ENCODE measurements around the gene PSMA3. TPM values are rescaled to one million over a fixed set of nuclear protein-coding genes. Genes with fewer than 3 reads are reported as not detected.
A peak's percentile ranks its signal among the peaks of the same experiment; 100 is the strongest.

PSMA3 gene
- total RNA-seq, 3 donors from 2014 or later (not counting 1 experiment from before 2014, with no cell fraction given), result 107 to 120 (median 115) TPM

DNA sequence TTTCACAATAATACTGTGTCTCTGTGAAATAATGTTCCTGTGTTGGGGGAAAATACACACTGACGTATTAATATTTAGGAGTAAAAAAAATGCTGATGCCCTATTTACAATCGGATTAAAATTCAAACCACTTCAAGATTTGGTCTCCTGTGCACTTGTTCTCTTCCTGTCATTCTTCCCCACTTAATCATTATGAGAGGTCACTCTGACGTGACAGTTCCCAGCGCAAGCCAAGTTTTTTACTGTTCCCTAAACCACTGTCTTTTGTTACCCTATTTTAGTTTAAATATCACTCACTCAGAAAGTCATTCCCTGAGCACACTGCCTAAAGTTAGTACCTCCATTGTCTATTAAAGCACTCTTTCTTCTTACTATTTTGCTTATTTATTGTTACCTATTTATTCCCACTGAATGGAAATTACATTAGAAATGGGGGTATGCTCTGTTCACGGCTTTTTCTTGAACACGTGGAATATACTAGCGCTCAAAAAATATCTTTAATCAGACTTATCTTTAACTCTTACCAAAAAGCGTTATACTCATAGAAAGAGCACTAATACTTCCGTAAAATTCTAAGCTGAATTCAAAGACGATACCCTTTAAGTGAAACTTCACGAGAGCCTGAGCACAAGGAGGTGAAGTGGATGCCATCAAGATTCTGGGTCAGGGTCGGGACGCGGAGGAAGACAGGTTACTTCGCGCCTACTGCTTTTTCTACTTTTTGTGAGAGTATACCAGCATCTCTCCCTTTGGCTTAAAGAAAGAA lies 670 bp upstream of the PSMA3 start:
- peak overlapping the region; percentile 88 for H3K4me3 ChIP-seq (ENCODE audit: low read length)
- H3K27me3 ChIP-seq (ENCODE audit: control insufficient read depth, insufficient read depth, low read length), result no peaks in the 10 kb centered on the region
- peaks cover 6% of the 10 kb centered on the region for H3K4me1 ChIP-seq (ENCODE audit: control insufficient read depth, insufficient read depth, low read length)
- H3K36me3 ChIP-seq (ENCODE audit: control insufficient read depth, insufficient read depth, low read length), result peaks cover 9% of the 10 kb centered on the region
- H3K4me1 Mint-ChIP-seq, result peaks cover 29 to 35% of the 10 kb centered on the region in 2 donors
- 1% methylated on average over 15 of the region's 16 CpGs for WGBS (ENCODE audit: insufficient coverage)
- H3K4me3 Mint-ChIP-seq, result peak overlapping the region; percentile 99
- ATAC-seq, result peak; percentile 22 to 28 (median 25)
- H3K9me3 Mint-ChIP-seq, result no peaks in the 10 kb centered on the region
- H3K36me3 Mint-ChIP-seq, result no peaks in the 10 kb centered on the region
- peak overlapping the region; percentile 95 to 99 for H3K27ac Mint-ChIP-seq
- no peaks in the 10 kb centered on the region for H3K27me3 Mint-ChIP-seq (ENCODE audit: low read depth in 2 of 2)
- TF ChIP-seq, protein P1, sequence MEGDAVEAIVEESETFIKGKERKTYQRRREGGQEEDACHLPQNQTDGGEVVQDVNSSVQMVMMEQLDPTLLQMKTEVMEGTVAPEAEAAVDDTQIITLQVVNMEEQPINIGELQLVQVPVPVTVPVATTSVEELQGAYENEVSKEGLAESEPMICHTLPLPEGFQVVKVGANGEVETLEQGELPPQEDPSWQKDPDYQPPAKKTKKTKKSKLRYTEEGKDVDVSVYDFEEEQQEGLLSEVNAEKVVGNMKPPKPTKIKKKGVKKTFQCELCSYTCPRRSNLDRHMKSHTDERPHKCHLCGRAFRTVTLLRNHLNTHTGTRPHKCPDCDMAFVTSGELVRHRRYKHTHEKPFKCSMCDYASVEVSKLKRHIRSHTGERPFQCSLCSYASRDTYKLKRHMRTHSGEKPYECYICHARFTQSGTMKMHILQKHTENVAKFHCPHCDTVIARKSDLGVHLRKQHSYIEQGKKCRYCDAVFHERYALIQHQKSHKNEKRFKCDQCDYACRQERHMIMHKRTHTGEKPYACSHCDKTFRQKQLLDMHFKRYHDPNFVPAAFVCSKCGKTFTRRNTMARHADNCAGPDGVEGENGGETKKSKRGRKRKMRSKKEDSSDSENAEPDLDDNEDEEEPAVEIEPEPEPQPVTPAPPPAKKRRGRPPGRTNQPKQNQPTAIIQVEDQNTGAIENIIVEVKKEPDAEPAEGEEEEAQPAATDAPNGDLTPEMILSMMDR (IDR thresholded peaks at IDR 0.05), result no peak
- H3K9me3 ChIP-seq (ENCODE audit: control insufficient read depth, insufficient read depth, low read length), result no peaks in the 10 kb centered on the region
- peak in 1 of 2 donors; percentile 33 for DNase-seq
- intact Hi-C loops (cut with micrococcal nuclease), result loop anchor here (1.0 to 10.0 kb wide), 4 partner anchors 44 to 183 kb away; partner anchors contain the start of genes ACTR10, ARID4A, KIAA0586 and TIMM9
- peak overlapping the region; percentile 94 for H3K27ac ChIP-seq (ENCODE audit: low read length)

GRCh38 chr14:58245562-58245961 lies 919 bp downstream of the PSMA3 start:
- Histone ChIP-seq H3K27me3 (ENCODE audit: control insufficient read depth, insufficient read depth, low read length) (no peaks in the 10 kb centered on the region), H3K27ac (ENCODE audit: low read length) (peak overlapping the region; percentile 94), H3K4me1 (ENCODE audit: control insufficient read depth, insufficient read depth, low read length) (peaks cover 5% of the 10 kb centered on the region), H3K4me3 (ENCODE audit: low read length) (peak overlapping the region; percentile 88), H3K9me3 (ENCODE audit: control insufficient read depth, insufficient read depth, low read length) (no peaks in the 10 kb centered on the region), H3K36me3 (ENCODE audit: control insufficient read depth, insufficient read depth, low read length) (peaks cover 20% of the 10 kb centered on the region)
- Mint-ChIP-seq H3K4me3 (peak overlapping the region; percentile 99), H3K36me3 (peaks cover 5% of the 10 kb centered on the region), H3K27me3 (ENCODE audit: low read depth in 2 of 2) (no peaks in the 10 kb centered on the region), H3K4me1 (peaks cover 34 to 40% of the 10 kb centered on the region in 2 donors), H3K9me3 (no peaks in the 10 kb centered on the region), H3K27ac (peak overlapping the region; percentile 95 to 99)
- ATAC-seq (no peak), DNase-seq (no peak)
- TF ChIP-seq, protein P1 (IDR thresholded peaks at IDR 0.05), result no peak
- intact Hi-C loops (cut with micrococcal nuclease), result loop anchor here (2.0 to 10.0 kb wide), 2 partner anchors 149 to 181 kb away; partner anchors contain the start of genes KIAA0586, TIMM9 and TOMM20L
- WGBS (ENCODE audit: insufficient coverage), result 0% methylated on average over 1 of the region's 3 CpGs

DNA sequence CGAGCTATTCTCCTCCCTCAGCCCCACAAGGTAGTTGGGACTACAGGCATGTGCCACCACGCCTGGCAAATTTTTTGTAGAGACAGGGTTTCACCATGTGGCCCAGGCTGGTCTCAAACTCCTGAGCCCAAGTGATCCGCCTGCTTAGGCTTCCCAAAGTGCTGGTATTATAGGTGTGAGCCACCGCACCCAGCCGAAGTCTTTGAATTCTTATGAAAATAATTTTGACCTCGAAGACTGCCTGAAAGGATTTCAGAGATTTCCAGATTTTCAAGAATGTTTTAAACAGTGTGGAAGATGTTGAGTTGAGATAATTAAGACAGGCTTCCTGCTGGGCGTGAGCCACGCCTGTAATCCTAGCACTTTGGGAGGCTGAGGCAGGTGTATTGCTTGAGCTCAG lies 5.0 kb downstream of the PSMA3 start:
- Mint-ChIP-seq H3K4me3 (no peak overlapping the region), H3K4me1 (peaks cover 32 to 36% of the 10 kb centered on the region in 2 donors)
- WGBS (ENCODE audit: insufficient coverage), result 95% methylated on average over 8 of the region's 8 CpGs

More for the DNA sequence above, 5.0 kb downstream of the PSMA3 start:
- peaks cover 5% of the 10 kb centered on the region for H3K4me1 ChIP-seq (ENCODE audit: control insufficient read depth, insufficient read depth, low read length)
- Mint-ChIP-seq H3K9me3 (no peaks in the 10 kb centered on the region), H3K36me3 (peaks cover 6% of the 10 kb centered on the region), H3K27me3 (ENCODE audit: low read depth in 2 of 2) (no peaks in the 10 kb centered on the region), H3K27ac (peak overlapping the region in 1 of 2 donors; percentile 81)
- H3K9me3 ChIP-seq (ENCODE audit: control insufficient read depth, insufficient read depth, low read length), result no peaks in the 10 kb centered on the region
- H3K36me3 ChIP-seq (ENCODE audit: control insufficient read depth, insufficient read depth, low read length), result peaks cover 54% of the 10 kb centered on the region
- TF ChIP-seq, protein P1 (IDR thresholded peaks at IDR 0.05), result no peak
- H3K4me3 ChIP-seq (ENCODE audit: low read length), result no peak overlapping the region
- intact Hi-C loops (cut with micrococcal nuclease), result loop anchor here (10.0 kb wide), 1 partner anchor 145 kb away; the partner anchor contains the start of gene TOMM20L
- ATAC-seq, result no peak
- no peaks in the 10 kb centered on the region for H3K27me3 ChIP-seq (ENCODE audit: control insufficient read depth, insufficient read depth, low read length)
- no peak overlapping the region for H3K27ac ChIP-seq (ENCODE audit: low read length)
- no peak for DNase-seq
